Measurements from ENCODE around the gene RETN. TPM values are rescaled to one million over a fixed set of nuclear protein-coding genes. Genes with fewer than 3 reads are reported as not detected.

RETN gene
- total RNA-seq, 1 experiment from 2014 or later: not detected

GRCh38 chr19:7705387-7706187, 36.7 kb downstream of the RETN start:
- ChIA-PET POLR2A (no interaction called here), CTCF (no interaction called here)
- H3K9me3 ChIP-seq (ENCODE audit: control insufficient read depth, insufficient read depth, low read depth, low read length): no peaks in the 10 kb centered on the region
- no peaks in the 10 kb centered on the region for H3K36me3 ChIP-seq (ENCODE audit: control insufficient read depth, insufficient read depth, low read length)
- H3K27ac ChIP-seq (ENCODE audit: low read length): no peak overlapping the region
- no peak for DNase-seq (ENCODE audit: low read depth, low spot score)
- TF ChIP-seq POLR2AphosphoS5 (IDR thresholded peaks at IDR 0.05; ENCODE audit: low read depth, low read length) (no peak), TCF7L2 (IDR thresholded peaks at IDR 0.05; ENCODE audit: low read depth, low read length) (no peak), SIN3A (IDR thresholded peaks at IDR 0.05; ENCODE audit: borderline replicate concordance, insufficient read depth, low read depth, low read length) (no peak)
- TF ChIP-seq, protein P1, sequence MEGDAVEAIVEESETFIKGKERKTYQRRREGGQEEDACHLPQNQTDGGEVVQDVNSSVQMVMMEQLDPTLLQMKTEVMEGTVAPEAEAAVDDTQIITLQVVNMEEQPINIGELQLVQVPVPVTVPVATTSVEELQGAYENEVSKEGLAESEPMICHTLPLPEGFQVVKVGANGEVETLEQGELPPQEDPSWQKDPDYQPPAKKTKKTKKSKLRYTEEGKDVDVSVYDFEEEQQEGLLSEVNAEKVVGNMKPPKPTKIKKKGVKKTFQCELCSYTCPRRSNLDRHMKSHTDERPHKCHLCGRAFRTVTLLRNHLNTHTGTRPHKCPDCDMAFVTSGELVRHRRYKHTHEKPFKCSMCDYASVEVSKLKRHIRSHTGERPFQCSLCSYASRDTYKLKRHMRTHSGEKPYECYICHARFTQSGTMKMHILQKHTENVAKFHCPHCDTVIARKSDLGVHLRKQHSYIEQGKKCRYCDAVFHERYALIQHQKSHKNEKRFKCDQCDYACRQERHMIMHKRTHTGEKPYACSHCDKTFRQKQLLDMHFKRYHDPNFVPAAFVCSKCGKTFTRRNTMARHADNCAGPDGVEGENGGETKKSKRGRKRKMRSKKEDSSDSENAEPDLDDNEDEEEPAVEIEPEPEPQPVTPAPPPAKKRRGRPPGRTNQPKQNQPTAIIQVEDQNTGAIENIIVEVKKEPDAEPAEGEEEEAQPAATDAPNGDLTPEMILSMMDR (IDR thresholded peaks at IDR 0.05): no peak
- TF ChIP-seq, protein P2, sequence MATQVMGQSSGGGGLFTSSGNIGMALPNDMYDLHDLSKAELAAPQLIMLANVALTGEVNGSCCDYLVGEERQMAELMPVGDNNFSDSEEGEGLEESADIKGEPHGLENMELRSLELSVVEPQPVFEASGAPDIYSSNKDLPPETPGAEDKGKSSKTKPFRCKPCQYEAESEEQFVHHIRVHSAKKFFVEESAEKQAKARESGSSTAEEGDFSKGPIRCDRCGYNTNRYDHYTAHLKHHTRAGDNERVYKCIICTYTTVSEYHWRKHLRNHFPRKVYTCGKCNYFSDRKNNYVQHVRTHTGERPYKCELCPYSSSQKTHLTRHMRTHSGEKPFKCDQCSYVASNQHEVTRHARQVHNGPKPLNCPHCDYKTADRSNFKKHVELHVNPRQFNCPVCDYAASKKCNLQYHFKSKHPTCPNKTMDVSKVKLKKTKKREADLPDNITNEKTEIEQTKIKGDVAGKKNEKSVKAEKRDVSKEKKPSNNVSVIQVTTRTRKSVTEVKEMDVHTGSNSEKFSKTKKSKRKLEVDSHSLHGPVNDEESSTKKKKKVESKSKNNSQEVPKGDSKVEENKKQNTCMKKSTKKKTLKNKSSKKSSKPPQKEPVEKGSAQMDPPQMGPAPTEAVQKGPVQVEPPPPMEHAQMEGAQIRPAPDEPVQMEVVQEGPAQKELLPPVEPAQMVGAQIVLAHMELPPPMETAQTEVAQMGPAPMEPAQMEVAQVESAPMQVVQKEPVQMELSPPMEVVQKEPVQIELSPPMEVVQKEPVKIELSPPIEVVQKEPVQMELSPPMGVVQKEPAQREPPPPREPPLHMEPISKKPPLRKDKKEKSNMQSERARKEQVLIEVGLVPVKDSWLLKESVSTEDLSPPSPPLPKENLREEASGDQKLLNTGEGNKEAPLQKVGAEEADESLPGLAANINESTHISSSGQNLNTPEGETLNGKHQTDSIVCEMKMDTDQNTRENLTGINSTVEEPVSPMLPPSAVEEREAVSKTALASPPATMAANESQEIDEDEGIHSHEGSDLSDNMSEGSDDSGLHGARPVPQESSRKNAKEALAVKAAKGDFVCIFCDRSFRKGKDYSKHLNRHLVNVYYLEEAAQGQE (IDR thresholded peaks at IDR 0.05; ENCODE audit: insufficient read depth in 1 of 2, low read depth in 2 of 2, low read length in 1 of 2): no peak
- no peaks in the 10 kb centered on the region for H3K27me3 ChIP-seq (ENCODE audit: control insufficient read depth, insufficient read depth, low read length)
- intact Hi-C loops (cut with micrococcal nuclease; ENCODE audit: unreplicated experiment) (no loop called here), in situ Hi-C loops (cut with HindIII; ENCODE audit: low pct_unique_long_range_greater_than_20kb, low sequenced_read_pairs) (no loop called here)
- no TSS peak for BruUV-seq (replicated peaks)
- no peak for ATAC-seq
- no peaks in the 10 kb centered on the region for H3K4me1 ChIP-seq (ENCODE audit: control insufficient read depth, insufficient read depth, low read length)
- H3K4me3 ChIP-seq (ENCODE audit: low read depth in 2 of 2, low read length in 2 of 2): no peak overlapping the region

DNA sequence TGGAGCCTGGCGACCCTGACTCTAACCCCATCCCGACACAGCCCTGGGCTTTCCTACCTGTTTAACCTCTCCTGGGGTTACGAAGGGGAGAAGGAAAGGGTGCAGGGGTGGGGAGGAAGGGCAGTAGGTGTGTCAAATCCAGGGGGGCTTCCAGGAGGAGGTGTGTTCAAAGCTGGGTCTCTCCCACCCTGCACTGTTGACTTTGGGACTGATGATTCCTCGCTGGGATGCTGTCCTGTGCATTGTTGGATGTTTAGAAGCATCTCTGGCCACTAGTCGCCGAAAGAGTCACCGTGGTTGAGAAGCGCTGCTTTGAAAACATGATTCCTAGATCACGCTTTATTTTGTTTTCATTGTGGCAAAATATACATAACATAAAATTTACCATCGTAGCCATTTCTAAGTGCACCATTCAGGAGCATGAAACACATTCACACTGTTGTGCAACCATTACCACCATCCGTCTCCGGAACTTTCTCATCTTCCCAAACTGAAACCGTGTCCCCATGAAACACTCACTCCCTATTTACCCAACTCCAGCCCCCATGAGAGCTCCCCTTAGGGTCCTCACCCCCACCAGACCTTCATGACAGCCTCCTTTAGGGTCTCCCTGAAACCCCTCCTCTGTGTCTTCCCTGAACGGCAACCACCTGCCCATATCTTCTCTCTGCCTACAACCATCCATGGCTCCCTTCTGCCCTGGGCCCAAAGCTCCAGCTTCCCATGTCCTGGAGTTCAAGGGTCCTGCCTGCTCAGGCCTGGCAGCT, 37.5 kb downstream of the RETN start:
- in situ Hi-C loops (cut with HindIII; ENCODE audit: low pct_unique_long_range_greater_than_20kb, low sequenced_read_pairs) (no loop called here), intact Hi-C loops (cut with micrococcal nuclease; ENCODE audit: unreplicated experiment) (no loop called here)
- TF ChIP-seq TCF7L2 (IDR thresholded peaks at IDR 0.05; ENCODE audit: low read depth, low read length) (no peak), POLR2AphosphoS5 (IDR thresholded peaks at IDR 0.05; ENCODE audit: low read depth, low read length) (no peak), SIN3A (IDR thresholded peaks at IDR 0.05; ENCODE audit: borderline replicate concordance, insufficient read depth, low read depth, low read length) (no peak)
- TF ChIP-seq, protein P2 (IDR thresholded peaks at IDR 0.05; ENCODE audit: insufficient read depth in 1 of 2, low read depth in 2 of 2, low read length in 1 of 2): no peak
- TF ChIP-seq, protein P1 (IDR thresholded peaks at IDR 0.05): no peak
- Histone ChIP-seq H3K36me3 (ENCODE audit: control insufficient read depth, insufficient read depth, low read length) (no peaks in the 10 kb centered on the region), H3K27ac (ENCODE audit: low read length) (no peak overlapping the region), H3K4me1 (ENCODE audit: control insufficient read depth, insufficient read depth, low read length) (no peaks in the 10 kb centered on the region), H3K27me3 (ENCODE audit: control insufficient read depth, insufficient read depth, low read length) (no peaks in the 10 kb centered on the region), H3K4me3 (ENCODE audit: low read depth in 2 of 2, low read length in 2 of 2) (no peak overlapping the region), H3K9me3 (ENCODE audit: control insufficient read depth, insufficient read depth, low read depth, low read length) (no peaks in the 10 kb centered on the region)
- BruUV-seq (replicated peaks): no TSS peak
- DNase-seq (ENCODE audit: low read depth, low spot score): no peak
- CTCF ChIA-PET: interaction anchor here (0.5 kb wide), 1 partner anchor 742 kb away, joined by 5 read pairs; no protein-coding TSS in a partner anchor
- POLR2A ChIA-PET: no interaction called here
- no peak for ATAC-seq
